HG03039 (cell line): ENCODE data around the gene JMJD6.
"Not testable (repeated sequence)": the region's sequence is repeated elsewhere in the genome, so short reads cannot be mapped to it uniquely, and the experiment has no call there.

Experiments
- ATAC-seq: cut with Tn5 transposase; IDR thresholded peaks from one replicate; pipeline ENCODE4 v1.9.1; 2021; ENCODE audit warnings: mild to moderate bottlenecking, moderate library complexity; ENCODE audit not compliant: unreplicated experiment

The JMJD6 gene

GRCh38 chr17:76737082-76737675 is 10.8 kb upstream of the JMJD6 start, which contains the start of gene SRSF2:
SRSF2 (minus strand) TSS chr17:76737331; CDS start chr17:76737160, 171 bp downstream.
- peak; percentile 65 for ATAC-seq

- peak; percentile 17 for ATAC-seq
These were observed 10.1 kb upstream of the JMJD6 start for GRCh38 chr17:76736349-76737081.

- no peak for ATAC-seq
These were observed 9.4 kb upstream of the JMJD6 start for GRCh38 chr17:76735586-76736348.

GRCh38 chr17:76735006-76735405 is 8.6 kb upstream of the JMJD6 start:
- ATAC-seq = no peak

GRCh38 chr17:76734080-76734840 is 7.9 kb upstream of the JMJD6 start:
- no peak for ATAC-seq

GRCh38 chr17:76733618-76733957 is 7.2 kb upstream of the JMJD6 start:
- ATAC-seq = no peak

GRCh38 chr17:76732734-76733617 is 6.6 kb upstream of the JMJD6 start:
- no peak for ATAC-seq

- ATAC-seq = not testable (repeated sequence)
These were observed 5.7 kb upstream of the JMJD6 start for GRCh38 chr17:76731800-76732733.

- no peak for ATAC-seq
These were observed 1.5 kb upstream of the JMJD6 start for GRCh38 chr17:76727745-76728456.

- peak; percentile 39 for ATAC-seq
These were observed 641 bp upstream of the JMJD6 start, which contains the start of gene METTL23 for GRCh38 chr17:76726776-76727718. METTL23 (plus strand) TSS chr17:76726839; CDS start chr17:76729711, 2,872 bp downstream.

- ATAC-seq = peak; percentile 7
These were observed 701 bp downstream of the JMJD6 start for GRCh38 chr17:76725580-76726230.

GRCh38 chr17:76723812-76724211 is 2.6 kb downstream of the JMJD6 start:
- ATAC-seq = no peak

GRCh38 chr17:76722977-76723376 is 3.4 kb downstream of the JMJD6 start:
- ATAC-seq = not testable (repeated sequence)

- ATAC-seq = no peak
These were observed 4.1 kb downstream of the JMJD6 start for GRCh38 chr17:76722279-76722678.

- no peak for ATAC-seq
These were observed 4.9 kb downstream of the JMJD6 start for GRCh38 chr17:76721463-76721862.

GRCh38 chr17:76720941-76721340 is 5.5 kb downstream of the JMJD6 start:
- ATAC-seq = no peak

GRCh38 chr17:76720211-76720610 is 6.2 kb downstream of the JMJD6 start:
- ATAC-seq = no peak
